OCI-LY3 (cell line): ENCODE results near the gene KRT3.

Experiments
- H2AFZ ChIP-seq: fragments of 200-600, 300-600 bp; shearing (Covaris generic); 2 replicates; pipeline ENCODE4 v1.6.0; 2014; ENCODE audit warnings: antibody characterized with exemption, low read depth, low read length
- H3K27ac ChIP-seq: fragments of 200-600, 300-600 bp; sonication (generic); 2 replicates; pipeline ENCODE4 v1.5.1; 2014; ENCODE audit warnings: mild to moderate bottlenecking, low read length, moderate library complexity, mixed read lengths
- H3K27me3 ChIP-seq: fragments of 200-600, 300-600 bp; sonication (generic); 2 replicates; pipeline ENCODE4 v1.6.1; 2014; ENCODE audit warnings: low read depth, low read length, mixed read lengths
- H3K36me3 ChIP-seq: fragments of 200-600, 300-600 bp; sonication (generic); replicated peaks from 2 replicates; pipeline ENCODE3; 2014; ENCODE audit warnings: low read depth, low read length, mixed read lengths
- H3K4me1 ChIP-seq: fragments of 300-600, 200-600 bp; sonication (generic); 2 replicates; pipeline ENCODE4 v1.6.1; 2014; ENCODE audit warnings: low read length, mixed read lengths
- H3K4me2 ChIP-seq: fragments of 200-600, 300-600 bp; sonication (generic); 2 replicates; pipeline ENCODE4 v1.6.1; 2014; ENCODE audit warnings: low read length, mixed read lengths
- H3K4me3 ChIP-seq: fragments of 300-600, 200-600 bp; sonication (generic); 2 replicates; pipeline ENCODE4 v1.5.1; 2014; ENCODE audit warnings: antibody characterized with exemption, mild to moderate bottlenecking, low read length, moderate library complexity
- H3K79me2 ChIP-seq: fragments of 300-600, 200-600 bp; shearing (Covaris generic); 2 replicates; pipeline ENCODE4 v1.6.1; 2014; ENCODE audit warnings: mild to moderate bottlenecking, low read length, mixed read lengths
- H3K9ac ChIP-seq: fragments of 300-600, 200-600 bp; shearing (Covaris generic); 2 replicates; pipeline ENCODE4 v1.6.0; 2014; ENCODE audit warnings: mild to moderate bottlenecking, low read length, moderate library complexity
- H3K9me3 ChIP-seq: fragments of 200-600, 300-600 bp; shearing (Covaris generic); 2 replicates; pipeline ENCODE4 v1.6.1; 2014; ENCODE audit warnings: low read length, mixed read lengths; ENCODE audit not compliant: insufficient read depth
- H4K20me1 ChIP-seq: fragments of 200-600, 300-600 bp; sonication (generic); 2 replicates; pipeline ENCODE4 v1.6.1; 2016; ENCODE audit warnings: low read length, mixed read lengths; ENCODE audit not compliant: insufficient read depth
- EZH2phosphoT487 ChIP-seq: fragments of 200-600 bp; shearing (Covaris generic); IDR thresholded peaks from 2 replicates; pipeline ENCODE4 v1.6.1; 2018; ENCODE audit warnings: antibody characterized with exemption, mixed run types, low read depth
- TF ChIP-seq, protein P1 (sequence below): fragments of 200-600, 300-600 bp; sonication (generic); IDR thresholded peaks from 2 replicates; pipeline ENCODE4 v1.5.1; 2014; ENCODE audit warnings: antibody characterized with exemption, low read length, low read depth

The KRT3 gene

DNA sequence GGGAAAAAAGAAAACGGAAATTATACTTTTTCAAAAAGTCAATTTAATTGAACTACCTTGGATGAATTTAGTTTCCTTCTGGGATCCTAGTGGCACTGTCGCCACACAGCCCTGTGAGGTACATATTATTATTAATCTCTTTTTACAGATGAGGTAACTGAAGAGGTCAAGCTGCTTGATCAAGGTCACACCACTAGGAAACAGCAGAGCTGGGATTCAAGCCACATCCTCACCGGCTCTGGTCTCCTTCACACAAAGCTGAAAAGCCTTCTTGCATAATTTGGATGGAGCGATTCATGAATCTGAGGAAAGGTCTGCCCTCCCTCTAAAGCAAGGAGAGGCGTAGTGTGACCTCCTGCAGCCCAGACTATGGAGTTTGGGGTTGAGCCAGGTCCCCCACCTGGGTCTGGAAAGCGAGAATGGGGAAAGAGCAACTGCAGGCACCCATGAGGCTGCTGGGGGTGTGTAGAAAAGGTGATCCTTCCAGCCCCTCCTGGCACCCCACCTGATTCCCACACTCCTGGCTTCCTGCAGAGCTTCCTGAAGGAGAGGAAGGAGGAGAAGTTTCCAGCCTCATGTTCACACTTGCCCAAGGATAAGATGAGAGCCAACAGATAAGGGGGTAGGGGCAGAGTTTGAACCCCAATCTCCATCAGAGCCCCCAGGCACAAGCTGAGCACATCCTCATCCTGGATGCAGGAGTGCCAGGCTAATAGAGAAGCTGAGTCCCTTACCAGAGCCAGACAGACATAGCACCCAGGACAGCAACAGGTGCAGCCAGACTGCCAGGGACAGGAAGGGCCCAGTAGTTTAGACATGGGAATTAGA, 42.1 kb upstream of the KRT3 start:
- Histone ChIP-seq H3K79me2 (no peaks in the 10 kb centered on the region), H3K36me3 (no peaks in the 10 kb centered on the region), H3K9ac (no peak overlapping the region), H3K4me3 (no peak overlapping the region), H3K4me2 (no peak overlapping the region), H4K20me1 (no peaks in the 10 kb centered on the region), H3K9me3 (no peaks in the 10 kb centered on the region), H3K4me1 (peaks cover 6% of the 10 kb centered on the region), H3K27me3 (peaks cover 35% of the 10 kb centered on the region), H2AFZ (no peak overlapping the region), H3K27ac (no peak overlapping the region)
- no peak for TF ChIP-seq EZH2phosphoT487
- TF ChIP-seq, protein P1, sequence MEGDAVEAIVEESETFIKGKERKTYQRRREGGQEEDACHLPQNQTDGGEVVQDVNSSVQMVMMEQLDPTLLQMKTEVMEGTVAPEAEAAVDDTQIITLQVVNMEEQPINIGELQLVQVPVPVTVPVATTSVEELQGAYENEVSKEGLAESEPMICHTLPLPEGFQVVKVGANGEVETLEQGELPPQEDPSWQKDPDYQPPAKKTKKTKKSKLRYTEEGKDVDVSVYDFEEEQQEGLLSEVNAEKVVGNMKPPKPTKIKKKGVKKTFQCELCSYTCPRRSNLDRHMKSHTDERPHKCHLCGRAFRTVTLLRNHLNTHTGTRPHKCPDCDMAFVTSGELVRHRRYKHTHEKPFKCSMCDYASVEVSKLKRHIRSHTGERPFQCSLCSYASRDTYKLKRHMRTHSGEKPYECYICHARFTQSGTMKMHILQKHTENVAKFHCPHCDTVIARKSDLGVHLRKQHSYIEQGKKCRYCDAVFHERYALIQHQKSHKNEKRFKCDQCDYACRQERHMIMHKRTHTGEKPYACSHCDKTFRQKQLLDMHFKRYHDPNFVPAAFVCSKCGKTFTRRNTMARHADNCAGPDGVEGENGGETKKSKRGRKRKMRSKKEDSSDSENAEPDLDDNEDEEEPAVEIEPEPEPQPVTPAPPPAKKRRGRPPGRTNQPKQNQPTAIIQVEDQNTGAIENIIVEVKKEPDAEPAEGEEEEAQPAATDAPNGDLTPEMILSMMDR = no peak

DNA sequence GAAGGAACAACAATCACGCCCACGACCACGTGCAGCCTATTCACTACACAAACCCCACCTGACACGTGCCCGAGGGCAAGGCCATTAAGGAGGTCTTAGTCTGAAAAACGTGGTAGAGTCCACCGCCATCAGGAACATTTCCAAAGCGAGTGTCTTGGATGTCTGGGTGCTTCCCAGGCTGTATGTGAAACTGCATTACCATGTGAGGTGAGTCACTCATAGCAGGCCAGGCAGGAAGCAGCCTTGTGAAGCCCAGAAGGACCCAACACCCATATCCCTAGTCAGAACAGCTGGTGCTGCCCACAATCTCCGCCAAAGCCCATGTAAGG, 41.5 kb upstream of the KRT3 start:
- Histone ChIP-seq H3K36me3 (no peaks in the 10 kb centered on the region), H3K4me3 (no peak overlapping the region), H3K4me1 (peaks cover 6% of the 10 kb centered on the region), H3K27me3 (peaks cover 35% of the 10 kb centered on the region), H3K9ac (no peak overlapping the region), H3K9me3 (no peaks in the 10 kb centered on the region), H4K20me1 (no peaks in the 10 kb centered on the region), H3K4me2 (no peak overlapping the region), H2AFZ (no peak overlapping the region), H3K27ac (no peak overlapping the region), H3K79me2 (no peaks in the 10 kb centered on the region)
- TF ChIP-seq, protein P1 = no peak
- no peak for TF ChIP-seq EZH2phosphoT487

- Histone ChIP-seq H3K4me3 (no peak overlapping the region), H3K9ac (no peak overlapping the region), H3K36me3 (no peaks in the 10 kb centered on the region), H3K4me2 (no peak overlapping the region), H3K79me2 (no peaks in the 10 kb centered on the region), H2AFZ (no peak overlapping the region), H3K4me1 (peaks cover 6% of the 10 kb centered on the region), H4K20me1 (no peaks in the 10 kb centered on the region), H3K27ac (no peak overlapping the region), H3K27me3 (peaks cover 29% of the 10 kb centered on the region), H3K9me3 (no peaks in the 10 kb centered on the region)
- no peak for TF ChIP-seq EZH2phosphoT487
- TF ChIP-seq, protein P1 = no peak
Observed at GRCh38 chr12:52836491-52837412, 40.8 kb upstream of the KRT3 start.

DNA sequence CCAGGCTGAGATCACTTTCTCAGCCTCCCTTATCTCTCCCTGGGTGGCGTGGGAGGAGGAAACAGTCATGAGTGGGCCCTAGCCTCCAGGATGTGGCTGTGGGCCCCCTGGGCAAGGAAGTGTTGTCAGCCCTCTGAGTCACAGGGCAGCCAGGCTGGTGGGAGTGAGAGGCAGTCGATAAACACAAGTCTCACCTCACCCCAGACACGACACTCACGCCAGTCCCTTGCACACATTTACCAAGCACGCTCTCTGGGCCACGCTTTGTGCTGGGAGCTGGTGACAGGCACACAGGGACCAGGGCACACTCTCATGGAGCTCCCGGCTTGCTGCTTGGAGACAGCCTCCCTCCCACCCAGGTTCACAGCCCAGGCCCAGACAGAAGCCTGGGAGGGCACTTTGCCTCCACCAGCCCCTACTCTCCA, 40.1 kb upstream of the KRT3 start:
- Histone ChIP-seq H3K36me3 (no peaks in the 10 kb centered on the region), H3K79me2 (no peaks in the 10 kb centered on the region), H4K20me1 (no peaks in the 10 kb centered on the region), H3K4me1 (peaks cover 6% of the 10 kb centered on the region), H3K27ac (no peak overlapping the region), H3K9ac (no peak overlapping the region), H3K27me3 (peaks cover 29% of the 10 kb centered on the region), H3K4me2 (no peak overlapping the region), H2AFZ (no peak overlapping the region), H3K9me3 (no peaks in the 10 kb centered on the region), H3K4me3 (no peak overlapping the region)
- TF ChIP-seq, protein P1 = no peak
- TF ChIP-seq EZH2phosphoT487 = no peak
